HG03354 (cell line): ENCODE results near the gene FBN2.
"Not testable (repeated sequence)": the region's sequence is repeated elsewhere in the genome, so short reads cannot be mapped to it uniquely, and the experiment has no call there.

Source experiments
- ATAC-seq: cut with Tn5 transposase; IDR thresholded peaks from one replicate; pipeline ENCODE4 v1.9.1; 2021; ENCODE audit warnings: mild to moderate bottlenecking; ENCODE audit not compliant: unreplicated experiment, poor library complexity, severe bottlenecking

Gene FBN2

DNA sequence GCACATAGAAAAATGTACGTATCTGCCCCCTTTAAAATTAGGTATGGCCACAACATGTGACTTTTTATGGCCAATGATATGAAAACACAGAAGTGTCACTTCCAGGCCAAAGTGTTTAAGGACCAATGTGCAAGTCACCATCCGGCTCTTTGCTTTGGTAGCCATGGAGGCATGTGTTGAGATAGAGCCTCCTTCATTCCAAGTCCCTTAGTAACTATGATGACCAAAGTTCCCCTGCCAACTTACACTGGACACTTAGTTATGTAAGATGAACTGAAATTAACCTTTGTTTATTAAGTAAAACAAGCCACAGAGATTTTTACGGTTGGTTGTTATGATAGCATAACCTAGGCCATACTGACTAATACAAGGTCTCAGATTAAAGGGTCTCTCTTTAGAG is 51.0 kb downstream of the FBN2 start:
- no peak for ATAC-seq

GRCh38 chr5:128483738-128484137 is 54.3 kb downstream of the FBN2 start:
- no peak for ATAC-seq

GRCh38 chr5:128480906-128481633 is 57.0 kb downstream of the FBN2 start:
- ATAC-seq, result no peak

DNA sequence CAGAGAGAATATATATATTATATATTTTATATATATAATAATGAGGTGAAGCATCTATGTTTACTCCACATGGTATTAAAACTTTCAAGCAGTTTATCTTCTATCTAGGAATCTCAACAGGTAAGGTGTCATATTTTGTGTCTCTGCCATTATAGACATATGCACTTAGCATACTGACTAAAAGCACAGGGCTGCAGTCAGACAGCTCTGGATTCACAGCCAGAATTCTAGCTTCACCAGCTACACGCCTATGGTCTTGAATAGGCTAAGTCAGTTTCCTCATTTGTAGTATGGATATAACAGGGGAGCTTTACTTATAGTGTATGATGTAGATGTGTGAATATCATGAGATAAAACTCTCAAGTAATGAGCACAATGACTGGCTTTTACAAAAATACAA is 57.9 kb downstream of the FBN2 start:
- ATAC-seq, result no peak

- ATAC-seq, result no peak
Observed at GRCh38 chr5:128478386-128479368, 59.4 kb downstream of the FBN2 start.

- ATAC-seq, result no peak
Observed at GRCh38 chr5:128477944-128478343, 60.1 kb downstream of the FBN2 start.

- no peak for ATAC-seq
Observed at GRCh38 chr5:128475693-128476092, 62.4 kb downstream of the FBN2 start.

DNA sequence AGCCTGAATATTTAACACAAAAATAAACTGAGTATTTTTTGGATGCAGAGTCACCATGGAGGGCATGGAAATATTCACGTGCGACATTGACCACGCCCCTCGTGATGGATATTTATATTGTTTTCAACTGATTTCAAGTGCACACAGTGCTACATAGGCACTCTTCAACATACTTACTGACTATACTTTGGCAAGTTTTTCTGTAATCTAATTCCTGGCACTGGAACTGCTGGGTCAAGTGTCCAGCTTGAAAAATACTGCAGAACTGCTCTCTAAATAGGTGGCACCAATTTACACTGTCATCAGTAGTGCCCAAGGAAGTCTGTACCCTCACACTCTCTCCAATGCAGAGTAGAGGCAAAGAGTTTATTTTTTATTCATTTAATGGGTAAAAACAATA is 65.1 kb downstream of the FBN2 start:
- ATAC-seq, result no peak

- ATAC-seq, result no peak
Observed at GRCh38 chr5:128472036-128472435, 66.0 kb downstream of the FBN2 start.

DNA sequence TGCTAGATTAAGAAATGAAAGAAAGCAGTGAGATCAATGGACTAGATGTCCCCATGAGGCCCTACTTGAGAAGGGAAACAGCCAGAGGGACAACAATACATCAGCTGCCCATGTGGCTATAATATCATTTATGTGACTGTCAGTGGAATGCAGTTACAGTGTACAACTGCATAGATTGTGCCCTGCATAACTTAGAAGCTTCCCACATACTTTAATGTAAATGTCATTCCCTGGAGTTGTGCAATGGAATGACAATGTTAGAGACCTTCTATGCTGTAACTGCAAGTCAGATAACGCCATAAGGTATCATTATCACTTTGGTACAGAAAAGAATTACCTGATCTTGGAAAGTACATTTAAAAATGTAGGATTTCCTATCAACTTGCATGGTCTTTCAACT is 67.4 kb downstream of the FBN2 start:
- ATAC-seq, result no peak

DNA sequence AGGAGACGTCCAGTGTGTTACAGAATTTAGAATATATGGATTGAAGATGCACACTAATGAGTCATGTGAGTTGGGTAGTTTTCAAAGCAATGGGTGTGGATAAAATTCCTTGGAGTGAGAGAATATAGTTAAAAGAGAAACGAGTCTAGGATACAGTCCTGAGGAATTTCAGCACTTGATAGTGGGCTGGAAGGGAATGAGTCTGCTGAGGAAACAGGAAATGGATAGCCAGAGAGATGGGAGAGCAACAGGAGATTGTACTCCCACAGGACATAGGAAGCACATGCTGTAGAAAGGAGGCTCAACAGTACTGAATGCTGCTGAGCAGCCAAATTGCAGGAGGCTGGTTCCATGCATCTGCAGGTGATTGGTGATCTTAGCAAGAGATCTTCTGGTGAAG is 68.1 kb downstream of the FBN2 start:
- ATAC-seq, result no peak

GRCh38 chr5:128466980-128467379 is 71.1 kb downstream of the FBN2 start:
- ATAC-seq, result no peak

DNA sequence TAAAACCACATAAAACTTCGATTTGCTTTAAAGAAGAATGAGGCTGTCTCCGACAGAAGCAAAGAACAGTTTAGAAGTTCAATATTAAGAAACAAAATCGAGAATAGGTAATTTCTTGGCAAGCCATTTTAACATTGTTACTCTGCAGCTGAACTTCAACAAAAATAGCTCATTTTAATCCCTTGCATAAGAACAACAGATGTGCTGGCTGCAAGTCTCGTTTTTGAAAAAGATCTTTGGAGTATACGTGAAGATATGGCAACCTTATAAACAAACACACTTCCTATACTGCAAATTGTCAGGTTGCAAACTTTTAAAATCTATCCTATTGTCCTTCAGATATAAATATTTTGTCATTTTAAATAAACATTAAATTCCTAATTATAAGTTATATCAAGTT is 71.5 kb downstream of the FBN2 start:
- ATAC-seq, result no peak

- ATAC-seq, result no peak
Observed at GRCh38 chr5:128464596-128464995, 73.4 kb downstream of the FBN2 start.

- ATAC-seq, result no peak
Observed at GRCh38 chr5:128462330-128462729, 75.7 kb downstream of the FBN2 start.

DNA sequence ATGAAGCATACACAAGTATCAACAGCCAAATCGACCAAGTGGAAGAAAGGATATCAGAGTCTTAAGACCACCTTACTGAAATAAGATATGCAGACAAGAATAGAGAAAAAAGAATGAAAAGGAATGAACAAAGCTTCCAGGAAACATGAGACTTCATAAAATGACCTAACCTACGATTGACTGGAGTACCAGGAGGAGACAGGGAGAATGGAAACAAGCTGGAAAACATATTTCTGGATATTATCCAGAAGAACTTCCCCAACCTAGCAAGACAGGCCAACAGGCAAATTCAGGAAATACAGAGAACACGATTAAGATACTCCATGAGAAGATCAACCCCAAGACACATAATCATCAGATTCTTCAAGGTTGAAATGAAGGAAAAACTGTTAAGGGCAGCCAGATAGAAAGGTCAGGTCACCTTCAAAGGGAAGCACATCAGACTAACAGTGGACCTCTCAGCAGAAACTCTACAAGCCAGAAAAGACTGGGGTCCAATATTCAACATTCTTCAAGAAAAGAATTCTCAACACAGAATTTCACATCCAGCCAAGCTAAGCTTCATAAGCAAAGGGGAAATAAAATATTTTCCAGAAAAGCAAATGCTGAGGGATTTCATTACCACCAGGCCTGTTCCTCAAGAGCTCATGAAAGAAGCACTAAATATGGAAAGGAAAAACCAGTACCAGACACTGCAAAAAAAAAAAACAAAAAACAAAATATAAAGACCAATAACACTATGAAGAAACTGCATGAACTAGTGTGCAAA is 80.7 kb downstream of the FBN2 start:
- ATAC-seq, result not testable (repeated sequence)

DNA sequence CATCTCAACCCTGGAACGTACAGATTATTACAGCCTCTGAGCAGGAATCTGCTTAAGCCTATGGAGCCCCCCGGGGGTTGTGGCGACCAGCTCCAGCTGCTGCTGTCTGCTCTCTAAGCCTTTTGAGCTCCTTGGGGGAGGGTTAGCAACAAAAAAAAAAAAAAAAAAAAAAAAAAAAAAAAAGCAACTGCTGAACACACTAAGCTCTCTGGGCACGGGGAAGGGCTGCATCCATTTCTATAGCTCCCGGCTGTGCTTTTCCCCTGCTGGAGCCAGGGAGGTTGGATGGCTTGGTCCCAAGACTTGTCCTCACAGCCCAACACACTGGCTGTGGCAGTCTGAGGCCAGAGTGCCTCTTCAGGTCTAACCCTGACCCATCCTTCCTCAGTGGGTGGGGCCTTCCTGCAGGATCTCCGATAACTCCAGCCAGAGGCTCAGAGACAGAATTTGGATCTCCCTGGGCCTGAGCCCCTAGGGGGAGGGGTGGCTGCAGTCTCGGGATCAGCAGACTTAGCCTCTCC is 82.1 kb downstream of the FBN2 start:
- ATAC-seq, result no peak

- ATAC-seq, result no peak
Observed at GRCh38 chr5:128453121-128453520, 84.9 kb downstream of the FBN2 start.

- ATAC-seq, result not testable (repeated sequence)
Observed at GRCh38 chr5:128447224-128447623, 90.8 kb downstream of the FBN2 start.

- no peak for ATAC-seq
Observed at GRCh38 chr5:128441941-128442350, 96.1 kb downstream of the FBN2 start.
